Measurements from ENCODE around the gene MTIF3. TPM values are rescaled to one million over a fixed set of nuclear protein-coding genes. Genes with fewer than 3 reads are reported as not detected.

MTIF3 gene
- total RNA-seq, 1 donor from 2014 or later: 30.5 TPM

- DNase-seq (ENCODE audit: low read depth): no peak
- Histone ChIP-seq H3K27me3 (ENCODE audit: control insufficient read depth, insufficient read depth, low read length) (no peaks in the 10 kb centered on the region), H3K36me3 (ENCODE audit: control insufficient read depth, insufficient read depth, low read length) (no peaks in the 10 kb centered on the region), H3K4me3 (ENCODE audit: low read depth, low read length) (no peak overlapping the region)
- TF ChIP-seq, protein P1, sequence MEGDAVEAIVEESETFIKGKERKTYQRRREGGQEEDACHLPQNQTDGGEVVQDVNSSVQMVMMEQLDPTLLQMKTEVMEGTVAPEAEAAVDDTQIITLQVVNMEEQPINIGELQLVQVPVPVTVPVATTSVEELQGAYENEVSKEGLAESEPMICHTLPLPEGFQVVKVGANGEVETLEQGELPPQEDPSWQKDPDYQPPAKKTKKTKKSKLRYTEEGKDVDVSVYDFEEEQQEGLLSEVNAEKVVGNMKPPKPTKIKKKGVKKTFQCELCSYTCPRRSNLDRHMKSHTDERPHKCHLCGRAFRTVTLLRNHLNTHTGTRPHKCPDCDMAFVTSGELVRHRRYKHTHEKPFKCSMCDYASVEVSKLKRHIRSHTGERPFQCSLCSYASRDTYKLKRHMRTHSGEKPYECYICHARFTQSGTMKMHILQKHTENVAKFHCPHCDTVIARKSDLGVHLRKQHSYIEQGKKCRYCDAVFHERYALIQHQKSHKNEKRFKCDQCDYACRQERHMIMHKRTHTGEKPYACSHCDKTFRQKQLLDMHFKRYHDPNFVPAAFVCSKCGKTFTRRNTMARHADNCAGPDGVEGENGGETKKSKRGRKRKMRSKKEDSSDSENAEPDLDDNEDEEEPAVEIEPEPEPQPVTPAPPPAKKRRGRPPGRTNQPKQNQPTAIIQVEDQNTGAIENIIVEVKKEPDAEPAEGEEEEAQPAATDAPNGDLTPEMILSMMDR (IDR thresholded peaks at IDR 0.05; ENCODE audit: insufficient read depth, low read length, severe bottlenecking): no peak
- no peak for FAIRE-seq
These were observed 58.9 kb downstream of the MTIF3 start for GRCh38 chr13:27391471-27391870.

DNA sequence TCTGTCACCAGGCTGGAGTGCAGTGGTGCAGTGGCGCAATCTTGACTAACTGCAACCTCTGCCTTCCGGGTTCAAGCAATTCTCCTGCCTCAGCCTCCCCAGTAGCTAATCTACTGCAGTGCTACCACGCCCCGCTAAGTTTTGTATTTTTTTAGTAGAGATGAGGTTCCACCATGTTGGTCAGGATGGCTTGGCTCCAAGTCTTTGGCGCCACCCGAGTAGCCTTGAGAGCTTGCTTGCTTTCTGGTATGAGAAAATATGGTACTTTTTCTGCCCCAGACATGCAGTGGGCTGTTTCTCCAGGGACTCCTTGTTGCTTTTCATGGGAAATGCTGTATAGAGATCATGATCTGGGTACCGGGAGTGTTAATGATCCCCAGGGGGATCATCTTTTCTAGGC is 60.5 kb downstream of the MTIF3 start:
- H3K27me3 ChIP-seq (ENCODE audit: control insufficient read depth, insufficient read depth, low read length): no peaks in the 10 kb centered on the region
- DNase-seq (ENCODE audit: low read depth) (no peak), FAIRE-seq (no peak)
- TF ChIP-seq, protein P1 (IDR thresholded peaks at IDR 0.05; ENCODE audit: insufficient read depth, low read length, severe bottlenecking): no peak
- no peaks in the 10 kb centered on the region for H3K36me3 ChIP-seq (ENCODE audit: control insufficient read depth, insufficient read depth, low read length)
- H3K4me3 ChIP-seq (ENCODE audit: low read depth, low read length): no peak overlapping the region

DNA sequence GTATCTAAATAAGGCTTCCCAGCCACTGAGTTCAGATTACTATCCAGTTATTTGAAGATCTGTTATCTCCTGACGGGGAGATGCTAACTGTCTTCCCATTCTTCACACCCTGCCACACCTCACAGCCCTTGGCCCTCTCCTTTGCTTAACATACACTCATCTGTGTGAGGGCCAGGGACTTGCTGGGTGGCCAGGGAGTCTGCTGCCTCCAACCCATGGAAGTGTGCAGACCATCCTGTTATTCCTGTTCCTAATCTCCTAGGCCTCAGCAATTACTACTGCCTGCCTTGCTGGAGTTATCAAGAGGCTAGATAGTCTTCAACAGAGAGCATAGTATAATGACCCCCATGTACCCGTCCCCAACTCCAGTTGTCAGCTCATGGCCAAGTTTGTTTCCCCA is 62.1 kb downstream of the MTIF3 start:
- Histone ChIP-seq H3K27me3 (ENCODE audit: control insufficient read depth, insufficient read depth, low read length) (no peaks in the 10 kb centered on the region), H3K4me3 (ENCODE audit: low read depth, low read length) (no peak overlapping the region), H3K36me3 (ENCODE audit: control insufficient read depth, insufficient read depth, low read length) (no peaks in the 10 kb centered on the region)
- TF ChIP-seq, protein P1 (IDR thresholded peaks at IDR 0.05; ENCODE audit: insufficient read depth, low read length, severe bottlenecking): no peak
- DNase-seq (ENCODE audit: low read depth): no peak
- no peak for FAIRE-seq

Other genes starting within 250 kb of the MTIF3 start
- 967 and 985 TPM in 2 replicates for gene RPL21, start 199.0 kb downstream of the MTIF3 start, total RNA-seq
- 0.51 and 1.1 TPM in 2 replicates for gene RASL11A, start 179.7 kb downstream of the MTIF3 start, total RNA-seq
- gene GTF3A, start 25.9 kb downstream of the MTIF3 start, total RNA-seq: 100 and 163 TPM in 2 replicates
- gene LNX2, start 170.0 kb upstream of the MTIF3 start, total RNA-seq: 29.1 and 29.2 TPM in 2 replicates
- gene POLR1D, start 171.3 kb upstream of the MTIF3 start, total RNA-seq: 134 and 140 TPM in 2 replicates

Measured in bronchial epithelial cell (primary cell).